Mesenchymal stem cell (in vitro differentiated cells and primary cell): Measurements from ENCODE around the gene ODAM.
"Not testable (repeated sequence)": the region's sequence is repeated elsewhere in the genome, so short reads cannot be mapped to it uniquely, and the experiment has no call there.

Experiments used
- DNase-seq: peaks from one replicate; pipeline ENCODE4 v3.0.0-alpha.2; 2013
- H2AFZ ChIP-seq: one replicate; pipeline ENCODE4 v1.6.1; 2013; ENCODE audit warnings: low read depth, mild to moderate bottlenecking, control low read depth, inconsistent platforms, low read length, moderate library complexity
- H2AK5ac ChIP-seq: 2 replicates; pipeline ENCODE4 v1.6.1; 2013; ENCODE audit warnings: low read length, moderate library complexity, mild to moderate bottlenecking, inconsistent platforms; ENCODE audit not compliant: severe bottlenecking
- H2BK120ac ChIP-seq: one replicate; pipeline ENCODE4 v1.6.1; 2013; ENCODE audit warnings: low read depth, mild to moderate bottlenecking, inconsistent platforms, low read length, moderate library complexity
- H2BK12ac ChIP-seq, 2 experiments: one replicate each; pipeline ENCODE4 v1.6.1; 2013; ENCODE audit warnings: inconsistent platforms in 2 of 2, low read length in 2 of 2, mild to moderate bottlenecking in 2 of 2, moderate library complexity in 2 of 2, control low read depth in 1 of 2
- H2BK15ac ChIP-seq: one replicate; pipeline ENCODE4 v1.6.1; 2013; ENCODE audit warnings: mild to moderate bottlenecking, low read depth, inconsistent platforms; ENCODE audit not compliant: poor library complexity, severe bottlenecking
- H2BK5ac ChIP-seq: 2 replicates; pipeline ENCODE4 v1.6.1; 2013; ENCODE audit warnings: low read depth, mild to moderate bottlenecking, low read length, control low read depth, inconsistent platforms; ENCODE audit not compliant: poor library complexity, severe bottlenecking
- H3K14ac ChIP-seq, 2 experiments: one replicate each; pipeline ENCODE4 v1.6.1; 2013; ENCODE audit warnings: inconsistent platforms in 2 of 2, low read length in 2 of 2, control low read depth in 1 of 2, mild to moderate bottlenecking in 1 of 2, moderate library complexity in 1 of 2
- H3K18ac ChIP-seq, 2 experiments: one replicate each; pipeline ENCODE4 v1.6.1; 2013; ENCODE audit warnings: inconsistent platforms in 2 of 2, low read length in 2 of 2, control low read depth in 1 of 2, low read depth in 1 of 2, mild to moderate bottlenecking in 1 of 2
- H3K23ac ChIP-seq, 2 experiments: one replicate each; pipeline ENCODE4 v1.6.1; 2013; ENCODE audit warnings: inconsistent platforms in 2 of 2, low read length in 2 of 2, mild to moderate bottlenecking in 2 of 2, moderate library complexity in 2 of 2, control low read depth in 1 of 2
- H3K27ac ChIP-seq: 2 replicates; pipeline ENCODE4 v1.5.1; 2013; ENCODE audit warnings: mild to moderate bottlenecking, moderate library complexity, low read length, control low read depth, inconsistent platforms; ENCODE audit not compliant: poor library complexity, severe bottlenecking
- H3K27me3 ChIP-seq, 2 experiments: 2 replicates each; pipeline versions ENCODE4 v1.6.1 to v1.7.0; 2013; ENCODE audit warnings: low read length in 2 of 2, mild to moderate bottlenecking in 2 of 2, moderate library complexity in 2 of 2, control low read depth in 1 of 2, inconsistent platforms in 1 of 2; ENCODE audit not compliant: control insufficient read depth in 1 of 2, insufficient read depth in 1 of 2
- H3K36me3 ChIP-seq, 2 experiments: 2 replicates each; pipeline versions ENCODE4 v1.6.1 to v1.7.0; 2013; ENCODE audit warnings: low read length in 2 of 2, control low read depth in 1 of 2, inconsistent platforms in 1 of 2, low read depth in 1 of 2, mild to moderate bottlenecking in 1 of 2; ENCODE audit not compliant: insufficient read depth in 2 of 2, control insufficient read depth in 1 of 2
- H3K4ac ChIP-seq, 2 experiments: one replicate each; pipeline ENCODE4 v1.6.1; 2013; ENCODE audit warnings: inconsistent platforms in 2 of 2, low read length in 2 of 2, mild to moderate bottlenecking in 2 of 2, moderate library complexity in 2 of 2, control low read depth in 1 of 2, low read depth in 1 of 2
- H3K4me1 ChIP-seq: 2 replicates; pipeline ENCODE4 v1.6.1; 2013; ENCODE audit warnings: low read depth, low read length, control low read depth; ENCODE audit not compliant: control insufficient read depth, insufficient read depth
- H3K4me2 ChIP-seq: 2 replicates; pipeline ENCODE4 v1.6.1; 2013; ENCODE audit warnings: low read length, mild to moderate bottlenecking, inconsistent platforms; ENCODE audit not compliant: poor library complexity, severe bottlenecking
- H3K4me3 ChIP-seq, 2 experiments: 2 replicates each; pipeline versions ENCODE4 v1.5.1 to v1.7.0; 2013; ENCODE audit warnings: low read length in 2 of 2, mild to moderate bottlenecking in 2 of 2, control low read depth in 1 of 2, low read depth in 1 of 2; ENCODE audit not compliant: insufficient read depth in 1 of 2
- H3K79me1 ChIP-seq: replicated peaks from 2 replicates; pipeline ENCODE4 v1.6.1; 2013; ENCODE audit warnings: mild to moderate bottlenecking, control low read depth, low read length, inconsistent platforms; ENCODE audit not compliant: poor library complexity, severe bottlenecking
- H3K9ac ChIP-seq: 2 replicates; pipeline ENCODE4 v1.7.0; 2013; ENCODE audit warnings: mild to moderate bottlenecking, low read length, moderate library complexity
- H3K9me3 ChIP-seq: 2 replicates; pipeline ENCODE4 v1.7.0; 2013; ENCODE audit warnings: mild to moderate bottlenecking, low read length; ENCODE audit not compliant: control insufficient read depth
- H4K8ac ChIP-seq: one replicate; pipeline ENCODE4 v1.6.1; 2013; ENCODE audit warnings: inconsistent platforms, mild to moderate bottlenecking, low read length, moderate library complexity
- H4K91ac ChIP-seq: one replicate; pipeline ENCODE4 v1.6.1; 2013; ENCODE audit warnings: mild to moderate bottlenecking, low read length, inconsistent platforms
- WGBS: methylation state at CpG from one replicate; pipeline ENCODE4 v1.1.7; 2013; ENCODE audit warnings: mixed read lengths; 5-methylcytosine and 5-hydroxymethylcytosine counted together

ODAM gene

GRCh38 chr4:70216109-70216508, 20.6 kb downstream of the ODAM start:
- H4K91ac ChIP-seq, H3K14ac ChIP-seq, H3K23ac ChIP-seq, H3K79me1 ChIP-seq, H3K27me3 ChIP-seq, H3K18ac ChIP-seq, H3K9ac ChIP-seq, H2BK15ac ChIP-seq, H3K27ac ChIP-seq, H3K36me3 ChIP-seq, H4K8ac ChIP-seq, H3K4ac ChIP-seq, H2BK120ac ChIP-seq, H2AK5ac ChIP-seq, DNase-seq, H3K4me1 ChIP-seq, H2BK5ac ChIP-seq, H3K4me3 ChIP-seq, H3K9me3 ChIP-seq, H2BK12ac ChIP-seq, H2AFZ ChIP-seq, H3K4me2 ChIP-seq: not testable (repeated sequence)

DNA sequence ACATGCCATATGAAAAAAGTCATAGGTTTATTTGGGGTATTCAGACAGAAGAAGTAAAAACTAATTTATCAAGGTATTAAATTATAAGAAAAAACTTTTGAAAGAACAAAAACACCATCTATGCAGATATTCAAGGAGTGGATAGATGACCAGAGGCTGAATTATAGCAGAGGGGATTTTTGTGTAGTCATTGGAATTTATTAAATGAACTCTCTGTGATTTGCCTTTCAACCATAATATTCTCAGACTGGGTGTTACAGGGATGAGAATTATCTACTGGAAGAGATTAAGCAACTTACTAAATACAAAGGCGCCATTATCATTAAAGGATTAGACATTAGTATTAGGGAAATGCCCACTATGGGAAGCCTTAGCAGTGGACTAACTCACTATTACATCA, 21.0 kb downstream of the ODAM start:
- H2BK5ac ChIP-seq, H2AK5ac ChIP-seq, H3K14ac ChIP-seq, H3K23ac ChIP-seq, DNase-seq, H2AFZ ChIP-seq, H3K4ac ChIP-seq, H3K9me3 ChIP-seq, H3K18ac ChIP-seq, H2BK120ac ChIP-seq, H3K4me3 ChIP-seq, H3K36me3 ChIP-seq, H2BK12ac ChIP-seq, H3K9ac ChIP-seq, H4K91ac ChIP-seq, H3K4me2 ChIP-seq, H3K79me1 ChIP-seq, H3K4me1 ChIP-seq, H2BK15ac ChIP-seq, H3K27ac ChIP-seq, H3K27me3 ChIP-seq, H4K8ac ChIP-seq: not testable (repeated sequence)
- no CpG with 5 or more reads among the region's 1 CpG for WGBS

DNA sequence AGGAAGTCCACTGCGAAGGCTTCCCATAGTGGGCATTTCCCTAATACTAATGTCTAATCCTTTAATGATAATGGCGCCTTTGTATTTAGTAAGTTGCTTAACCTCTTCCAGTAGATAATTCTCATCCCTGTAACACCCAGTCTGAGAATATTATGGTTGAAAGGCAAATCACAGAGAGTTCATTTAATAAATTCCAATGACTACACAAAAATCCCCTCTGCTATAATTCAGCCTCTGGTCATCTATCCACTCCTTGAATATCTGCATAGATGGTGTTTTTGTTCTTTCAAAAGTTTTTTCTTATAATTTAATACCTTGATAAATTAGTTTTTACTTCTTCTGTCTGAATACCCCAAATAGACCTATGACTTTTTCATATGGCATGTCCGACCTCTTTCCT, 25.9 kb downstream of the ODAM start:
- H2BK5ac ChIP-seq, H3K4ac ChIP-seq, H3K79me1 ChIP-seq, H3K23ac ChIP-seq, H3K9me3 ChIP-seq, H2BK12ac ChIP-seq, H3K4me1 ChIP-seq, H3K14ac ChIP-seq, H4K91ac ChIP-seq, H2AFZ ChIP-seq, H3K18ac ChIP-seq, H2BK15ac ChIP-seq, H3K4me3 ChIP-seq, H3K27me3 ChIP-seq, H2BK120ac ChIP-seq, H3K36me3 ChIP-seq, H4K8ac ChIP-seq, H3K9ac ChIP-seq, DNase-seq, H2AK5ac ChIP-seq, H3K27ac ChIP-seq, H3K4me2 ChIP-seq: not testable (repeated sequence)
- 100% methylated on average over 1 of the region's 3 CpGs for WGBS

DNA sequence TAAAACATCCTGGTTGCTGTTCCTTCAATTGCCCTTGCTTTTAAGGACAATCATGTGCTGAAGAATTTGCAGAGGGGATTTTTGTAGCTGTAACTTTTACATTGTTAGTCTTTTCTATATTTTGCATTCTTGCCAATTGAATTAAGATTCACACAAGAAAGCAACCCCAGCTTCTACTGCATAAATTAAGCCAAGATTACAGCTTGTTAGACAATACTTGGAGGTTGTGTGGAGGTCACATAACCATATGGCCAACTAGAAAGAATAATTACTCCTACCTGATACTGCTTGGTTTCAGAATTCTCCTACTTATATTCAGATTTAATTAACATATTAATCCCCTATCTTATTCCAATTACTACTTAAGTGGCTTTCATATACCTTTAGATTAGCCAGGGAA, 26.3 kb downstream of the ODAM start:
- H2BK5ac ChIP-seq, H3K9ac ChIP-seq, H3K9me3 ChIP-seq, H3K18ac ChIP-seq, H4K91ac ChIP-seq, H4K8ac ChIP-seq, H3K27ac ChIP-seq, H2AFZ ChIP-seq, H3K14ac ChIP-seq, H2BK12ac ChIP-seq, H3K4me3 ChIP-seq, H2AK5ac ChIP-seq, H3K4me1 ChIP-seq, H2BK15ac ChIP-seq, DNase-seq, H3K27me3 ChIP-seq, H3K36me3 ChIP-seq, H3K4me2 ChIP-seq, H3K79me1 ChIP-seq, H2BK120ac ChIP-seq, H3K4ac ChIP-seq, H3K23ac ChIP-seq: not testable (repeated sequence)
